Activated naive CD8-positive, alpha-beta T cell (primary cell): ENCODE measurements around the gene PPM1M.

Experiments
- H3K27ac Mint-ChIP-seq: one replicate; pipeline ENCODE4 v1.8.0; 2021; ENCODE audit warnings: mixed read lengths
- H3K27me3 Mint-ChIP-seq: one replicate; pipeline ENCODE4 v1.8.0; 2021; ENCODE audit warnings: mixed read lengths
- H3K36me3 Mint-ChIP-seq: one replicate; pipeline ENCODE4 v1.8.0; 2021; ENCODE audit warnings: mixed read lengths
- H3K4me1 Mint-ChIP-seq: one replicate; pipeline ENCODE4 v1.8.0; 2021; ENCODE audit warnings: low read depth, mixed read lengths
- H3K4me3 Mint-ChIP-seq: one replicate; pipeline ENCODE4 v1.8.0; 2021; ENCODE audit warnings: mild to moderate bottlenecking, mixed read lengths
- H3K9me3 Mint-ChIP-seq: one replicate; pipeline ENCODE4 v1.8.0; 2021; ENCODE audit warnings: low read depth, mixed read lengths

PPM1M gene

GRCh38 chr3:52210037-52210436 lies 35.5 kb upstream of the PPM1M start:
- Mint-ChIP-seq H3K4me1 (peaks cover 3% of the 10 kb centered on the region), H3K4me3 (no peak overlapping the region), H3K36me3 (peaks cover 12% of the 10 kb centered on the region), H3K9me3 (no peaks in the 10 kb centered on the region), H3K27me3 (no peaks in the 10 kb centered on the region), H3K27ac (no peak overlapping the region)

DNA sequence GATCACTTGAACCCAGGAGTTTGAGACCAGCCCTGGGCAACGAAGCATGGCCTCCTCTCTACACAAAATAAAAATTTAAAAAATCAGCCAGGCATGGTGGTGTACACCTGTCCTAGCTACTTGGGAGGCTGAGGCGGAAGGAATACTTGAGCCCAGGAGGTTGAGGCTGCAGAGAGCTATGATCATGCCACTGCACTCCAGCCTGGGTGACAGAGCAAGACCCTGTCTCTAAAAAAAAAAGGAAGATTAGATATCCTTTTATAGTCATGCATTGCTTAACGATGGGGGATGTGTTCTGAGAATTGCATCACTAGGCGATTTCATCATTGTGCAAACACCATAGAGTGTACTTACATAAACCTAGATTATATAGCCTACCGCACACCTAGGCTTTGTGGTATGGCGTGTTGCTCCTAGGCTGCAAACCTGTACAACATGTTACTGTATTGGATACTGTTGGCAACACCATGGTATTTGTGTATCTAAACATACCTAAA lies 35.0 kb upstream of the PPM1M start:
- no peak overlapping the region for H3K27ac Mint-ChIP-seq
- peaks cover 18% of the 10 kb centered on the region for H3K36me3 Mint-ChIP-seq
- no peak overlapping the region for H3K4me3 Mint-ChIP-seq
- H3K4me1 Mint-ChIP-seq, result peaks cover 4% of the 10 kb centered on the region
- H3K27me3 Mint-ChIP-seq, result no peaks in the 10 kb centered on the region
- H3K9me3 Mint-ChIP-seq, result no peaks in the 10 kb centered on the region

DNA sequence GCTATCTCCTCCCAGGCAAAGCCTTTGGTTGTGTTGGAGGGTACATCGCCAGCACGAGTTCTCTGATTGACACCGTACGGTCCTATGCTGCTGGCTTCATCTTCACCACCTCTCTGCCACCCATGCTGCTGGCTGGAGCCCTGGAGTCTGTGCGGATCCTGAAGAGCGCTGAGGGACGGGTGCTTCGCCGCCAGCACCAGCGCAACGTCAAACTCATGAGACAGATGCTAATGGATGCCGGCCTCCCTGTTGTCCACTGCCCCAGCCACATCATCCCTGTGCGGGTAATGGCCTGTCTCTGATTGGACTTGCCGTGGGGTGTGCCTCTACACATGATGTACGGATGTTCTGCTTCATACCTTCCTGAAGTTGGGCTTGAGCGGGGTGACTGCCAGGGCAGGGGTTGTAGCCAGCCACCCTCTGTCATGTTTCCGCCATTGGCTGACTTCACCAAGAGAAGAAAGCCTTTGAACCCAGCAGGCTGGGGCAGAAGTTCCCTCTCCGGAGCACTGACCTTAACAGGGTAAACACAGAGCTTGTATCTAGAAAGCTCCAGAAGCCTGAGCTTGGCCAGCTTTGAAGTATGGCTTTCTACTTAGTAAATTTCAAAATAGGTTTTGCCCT lies 34.2 kb upstream of the PPM1M start:
- Mint-ChIP-seq H3K27me3 (no peaks in the 10 kb centered on the region), H3K4me3 (no peak overlapping the region), H3K9me3 (no peaks in the 10 kb centered on the region), H3K27ac (no peak overlapping the region), H3K4me1 (peaks cover 9% of the 10 kb centered on the region), H3K36me3 (peaks cover 19% of the 10 kb centered on the region)

- Mint-ChIP-seq H3K9me3 (no peaks in the 10 kb centered on the region), H3K4me1 (peaks cover 22% of the 10 kb centered on the region), H3K27me3 (no peaks in the 10 kb centered on the region), H3K36me3 (peaks cover 14% of the 10 kb centered on the region), H3K27ac (no peak overlapping the region), H3K4me3 (no peak overlapping the region)
Measured at GRCh38 chr3:52213005-52213404, 32.6 kb upstream of the PPM1M start.

- no peak overlapping the region for H3K4me3 Mint-ChIP-seq
- H3K36me3 Mint-ChIP-seq, result peaks cover 12% of the 10 kb centered on the region
- no peaks in the 10 kb centered on the region for H3K9me3 Mint-ChIP-seq
- peak overlapping the region; percentile 72 for H3K27ac Mint-ChIP-seq
- H3K4me1 Mint-ChIP-seq, result peaks cover 30% of the 10 kb centered on the region
- H3K27me3 Mint-ChIP-seq, result no peaks in the 10 kb centered on the region
Measured at GRCh38 chr3:52213901-52214300, 31.7 kb upstream of the PPM1M start.

DNA sequence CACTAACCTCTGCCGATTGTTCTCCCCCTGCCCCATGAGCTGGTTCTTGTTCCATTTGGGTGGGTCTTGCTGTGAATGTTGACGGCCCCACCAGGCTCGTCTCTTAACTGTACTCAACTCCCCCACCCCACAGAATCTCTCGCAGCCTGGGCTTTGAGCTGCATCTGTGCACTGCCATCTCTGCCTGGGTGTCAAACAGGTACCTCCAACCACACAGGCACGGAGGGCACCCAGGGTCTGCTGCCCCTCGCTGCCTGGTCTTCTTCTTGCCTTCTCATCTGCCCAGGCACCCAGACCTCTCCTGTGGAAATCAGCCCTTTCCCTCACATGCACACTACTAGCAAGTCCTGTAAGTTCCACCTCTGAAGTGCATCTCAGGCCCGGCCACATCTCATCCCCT lies 30.2 kb upstream of the PPM1M start:
- H3K9me3 Mint-ChIP-seq, result no peaks in the 10 kb centered on the region
- no peaks in the 10 kb centered on the region for H3K27me3 Mint-ChIP-seq
- H3K4me1 Mint-ChIP-seq, result peaks cover 42% of the 10 kb centered on the region
- peaks cover 12% of the 10 kb centered on the region for H3K36me3 Mint-ChIP-seq
- H3K27ac Mint-ChIP-seq, result no peak overlapping the region
- no peak overlapping the region for H3K4me3 Mint-ChIP-seq

- peaks cover 52% of the 10 kb centered on the region for H3K4me1 Mint-ChIP-seq
- H3K27me3 Mint-ChIP-seq, result no peaks in the 10 kb centered on the region
Measured at GRCh38 chr3:52216585-52217408, 28.8 kb upstream of the PPM1M start.

GRCh38 chr3:52217409-52217805 lies 28.2 kb upstream of the PPM1M start:
- Mint-ChIP-seq H3K36me3 (peaks cover 12% of the 10 kb centered on the region), H3K4me1 (peaks cover 58% of the 10 kb centered on the region), H3K27me3 (no peaks in the 10 kb centered on the region), H3K9me3 (no peaks in the 10 kb centered on the region), H3K27ac (peak overlapping the region; percentile 68), H3K4me3 (peak overlapping the region; percentile 73)

More at GRCh38 chr3:52216585-52217408, 28.8 kb upstream of the PPM1M start:
- peaks cover 12% of the 10 kb centered on the region for H3K36me3 Mint-ChIP-seq
- no peaks in the 10 kb centered on the region for H3K9me3 Mint-ChIP-seq
- peak overlapping the region; percentile 73 for H3K4me3 Mint-ChIP-seq
- peak overlapping the region; percentile 68 for H3K27ac Mint-ChIP-seq

GRCh38 chr3:52218026-52218425 lies 27.5 kb upstream of the PPM1M start:
- peaks cover 64% of the 10 kb centered on the region for H3K4me1 Mint-ChIP-seq
- no peaks in the 10 kb centered on the region for H3K9me3 Mint-ChIP-seq
- peaks cover 12% of the 10 kb centered on the region for H3K36me3 Mint-ChIP-seq
- peak overlapping the region; percentile 68 for H3K27ac Mint-ChIP-seq
- H3K4me3 Mint-ChIP-seq, result peak overlapping the region; percentile 73
- no peaks in the 10 kb centered on the region for H3K27me3 Mint-ChIP-seq

GRCh38 chr3:52218454-52218853 lies 27.1 kb upstream of the PPM1M start:
- Mint-ChIP-seq H3K9me3 (no peaks in the 10 kb centered on the region), H3K36me3 (peaks cover 12% of the 10 kb centered on the region), H3K27me3 (no peaks in the 10 kb centered on the region), H3K27ac (peak overlapping the region; percentile 50), H3K4me1 (peaks cover 68% of the 10 kb centered on the region), H3K4me3 (peak overlapping the region; percentile 27)

GRCh38 chr3:52218937-52219650 lies 26.5 kb upstream of the PPM1M start:
- H3K4me1 Mint-ChIP-seq, result peaks cover 75% of the 10 kb centered on the region
- H3K4me3 Mint-ChIP-seq, result peak overlapping the region; percentile 27
- H3K36me3 Mint-ChIP-seq, result peaks cover 9% of the 10 kb centered on the region
- no peaks in the 10 kb centered on the region for H3K27me3 Mint-ChIP-seq
- no peaks in the 10 kb centered on the region for H3K9me3 Mint-ChIP-seq
- H3K27ac Mint-ChIP-seq, result peak overlapping the region; percentile 50

DNA sequence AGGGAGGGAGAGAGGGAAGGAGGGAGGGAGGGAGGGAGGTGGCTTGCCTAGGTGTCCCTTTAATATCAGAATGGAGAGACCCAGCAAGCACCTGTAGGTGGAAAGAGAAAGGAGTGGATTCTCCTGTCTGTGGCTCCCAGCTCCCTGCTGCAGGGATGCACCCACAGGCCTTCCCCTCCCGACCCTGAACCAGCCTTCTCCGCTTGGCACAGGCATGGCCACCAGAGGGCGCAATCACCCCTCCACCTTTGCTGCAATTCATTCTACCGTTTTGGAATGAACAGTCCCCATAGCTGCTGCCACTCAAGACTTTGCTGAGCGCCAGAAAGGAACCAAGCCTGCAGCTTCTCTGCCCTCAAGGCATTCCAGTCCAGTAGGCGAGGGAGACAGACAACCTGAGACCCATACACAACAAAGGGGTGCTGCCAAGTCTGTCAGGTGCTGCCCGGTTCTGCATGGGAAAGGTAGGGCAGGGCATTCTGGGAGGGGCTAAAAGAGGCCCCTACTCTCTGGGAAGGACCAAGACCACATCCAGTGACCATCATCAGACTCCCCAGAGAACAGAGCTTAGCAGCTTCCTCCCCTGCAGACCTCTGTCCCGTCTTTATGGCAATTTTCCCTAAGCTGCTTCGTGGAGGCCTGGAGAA lies 25.1 kb upstream of the PPM1M start:
- Mint-ChIP-seq H3K36me3 (peaks cover 2% of the 10 kb centered on the region), H3K4me1 (peaks cover 86% of the 10 kb centered on the region), H3K9me3 (no peaks in the 10 kb centered on the region), H3K27ac (peak overlapping the region; percentile 28), H3K4me3 (peak overlapping the region; percentile 49), H3K27me3 (no peaks in the 10 kb centered on the region)

- no peaks in the 10 kb centered on the region for H3K27me3 Mint-ChIP-seq
- H3K27ac Mint-ChIP-seq, result no peak overlapping the region
- no peaks in the 10 kb centered on the region for H3K36me3 Mint-ChIP-seq
- peak overlapping the region; percentile 73 for H3K4me3 Mint-ChIP-seq
- peaks cover 90% of the 10 kb centered on the region for H3K4me1 Mint-ChIP-seq
- H3K9me3 Mint-ChIP-seq, result no peaks in the 10 kb centered on the region
Measured at GRCh38 chr3:52221141-52221562, 24.4 kb upstream of the PPM1M start.

DNA sequence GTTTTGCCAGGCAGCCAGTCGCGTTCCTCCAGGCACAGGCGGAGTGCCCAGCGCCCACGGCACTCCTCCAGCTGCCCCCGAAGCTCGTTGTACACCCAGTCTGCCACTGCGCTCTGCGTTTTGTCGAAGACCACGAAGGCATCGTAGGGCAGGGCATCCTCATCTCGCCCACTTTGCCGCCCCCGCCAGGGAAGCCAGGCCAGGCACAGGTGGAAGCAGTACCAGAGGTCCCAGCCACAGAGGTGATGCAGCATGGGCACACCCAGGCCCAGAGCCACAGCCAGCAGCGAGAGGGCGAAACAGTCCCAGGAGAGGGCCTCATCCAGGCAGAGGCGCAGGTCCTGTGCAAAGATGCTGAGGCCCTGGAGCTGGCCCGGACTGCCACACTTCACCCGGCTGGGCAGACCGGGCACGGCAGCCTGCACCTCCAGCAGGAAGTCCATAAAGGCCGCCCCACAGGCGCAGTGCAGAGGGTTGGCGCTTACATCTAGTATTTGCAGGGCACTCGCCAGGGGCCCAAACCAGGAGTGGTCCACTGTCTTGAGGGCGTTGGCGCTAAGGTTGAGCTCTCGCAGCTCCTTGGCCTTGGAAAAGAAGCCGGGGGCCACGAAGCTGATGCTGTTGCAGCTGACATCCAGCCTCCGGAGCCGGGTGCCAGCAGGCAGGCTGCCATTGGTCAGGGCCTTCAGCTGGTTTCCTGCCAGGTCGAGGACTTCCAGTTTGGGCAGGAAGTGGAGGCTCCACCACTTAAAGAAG lies 23.8 kb upstream of the PPM1M start:
- Mint-ChIP-seq H3K9me3 (no peaks in the 10 kb centered on the region), H3K4me1 (peaks cover 90% of the 10 kb centered on the region), H3K4me3 (peak overlapping the region; percentile 73), H3K36me3 (no peaks in the 10 kb centered on the region), H3K27me3 (no peaks in the 10 kb centered on the region), H3K27ac (peak overlapping the region; percentile 83)
